ENCODE data around the gene SAMD10. TPM values are rescaled to one million over a fixed set of nuclear protein-coding genes. Genes with fewer than 3 reads are reported as not detected.

SAMD10 gene
- total RNA-seq, 1 donor from 2014 or later = 9.0 TPM

DNA sequence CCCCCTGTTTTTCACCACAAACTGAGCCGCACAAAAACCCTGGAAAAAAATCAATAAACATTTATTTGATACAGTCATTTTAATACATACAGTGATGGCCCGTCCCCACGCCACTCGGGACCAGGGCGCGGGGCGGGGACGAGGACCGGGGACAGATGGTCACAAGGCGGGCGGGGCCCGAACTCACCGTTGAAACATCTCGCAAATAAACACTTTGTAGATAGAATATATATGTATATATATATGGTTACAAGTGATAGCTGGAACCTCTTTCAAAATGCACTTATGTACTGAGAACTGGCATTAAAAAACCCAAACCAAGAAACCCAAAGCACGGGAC is 22.8 kb downstream of the SAMD10 start:
- Mint-ChIP-seq H3K36me3 (ENCODE audit: low read depth) (peaks cover 5% of the 10 kb centered on the region), H3K4me3 (peak overlapping the region; percentile 87), H3K27me3 (no peaks in the 10 kb centered on the region), H3K4me1 (peaks cover 45% of the 10 kb centered on the region), H3K9me3 (no peaks in the 10 kb centered on the region), H3K27ac (peak overlapping the region; percentile 85)
- ATAC-seq (ENCODE audit: low read depth) (peak; percentile 13), DNase-seq (no peak)
- ChIA-PET CTCF (interaction anchor here (0.7 to 1.3 kb wide), 7 partner anchors 15 to 419 kb away, joined by 3 to 6 read pairs (median 3); partner anchors contain the start of genes PTK6 and RTEL1), POLR2A (interaction anchor here (0.7 to 2.2 kb wide), 15 partner anchors 12 to 436 kb away, joined by 3 to 17 read pairs (median 7); partner anchors contain the start of genes ARFRP1, DNAJC5, GMEB2 and PPDPF)
- TF ChIP-seq, protein P1, sequence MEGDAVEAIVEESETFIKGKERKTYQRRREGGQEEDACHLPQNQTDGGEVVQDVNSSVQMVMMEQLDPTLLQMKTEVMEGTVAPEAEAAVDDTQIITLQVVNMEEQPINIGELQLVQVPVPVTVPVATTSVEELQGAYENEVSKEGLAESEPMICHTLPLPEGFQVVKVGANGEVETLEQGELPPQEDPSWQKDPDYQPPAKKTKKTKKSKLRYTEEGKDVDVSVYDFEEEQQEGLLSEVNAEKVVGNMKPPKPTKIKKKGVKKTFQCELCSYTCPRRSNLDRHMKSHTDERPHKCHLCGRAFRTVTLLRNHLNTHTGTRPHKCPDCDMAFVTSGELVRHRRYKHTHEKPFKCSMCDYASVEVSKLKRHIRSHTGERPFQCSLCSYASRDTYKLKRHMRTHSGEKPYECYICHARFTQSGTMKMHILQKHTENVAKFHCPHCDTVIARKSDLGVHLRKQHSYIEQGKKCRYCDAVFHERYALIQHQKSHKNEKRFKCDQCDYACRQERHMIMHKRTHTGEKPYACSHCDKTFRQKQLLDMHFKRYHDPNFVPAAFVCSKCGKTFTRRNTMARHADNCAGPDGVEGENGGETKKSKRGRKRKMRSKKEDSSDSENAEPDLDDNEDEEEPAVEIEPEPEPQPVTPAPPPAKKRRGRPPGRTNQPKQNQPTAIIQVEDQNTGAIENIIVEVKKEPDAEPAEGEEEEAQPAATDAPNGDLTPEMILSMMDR (IDR thresholded peaks at IDR 0.05) = no peak
- intact Hi-C loops (cut with micrococcal nuclease) = loop anchor here (1.0 to 5.0 kb wide), 11 partner anchors 13 to 436 kb away; partner anchors contain the start of genes ARFRP1, DNAJC5, FNDC11 and PPDPF

DNA sequence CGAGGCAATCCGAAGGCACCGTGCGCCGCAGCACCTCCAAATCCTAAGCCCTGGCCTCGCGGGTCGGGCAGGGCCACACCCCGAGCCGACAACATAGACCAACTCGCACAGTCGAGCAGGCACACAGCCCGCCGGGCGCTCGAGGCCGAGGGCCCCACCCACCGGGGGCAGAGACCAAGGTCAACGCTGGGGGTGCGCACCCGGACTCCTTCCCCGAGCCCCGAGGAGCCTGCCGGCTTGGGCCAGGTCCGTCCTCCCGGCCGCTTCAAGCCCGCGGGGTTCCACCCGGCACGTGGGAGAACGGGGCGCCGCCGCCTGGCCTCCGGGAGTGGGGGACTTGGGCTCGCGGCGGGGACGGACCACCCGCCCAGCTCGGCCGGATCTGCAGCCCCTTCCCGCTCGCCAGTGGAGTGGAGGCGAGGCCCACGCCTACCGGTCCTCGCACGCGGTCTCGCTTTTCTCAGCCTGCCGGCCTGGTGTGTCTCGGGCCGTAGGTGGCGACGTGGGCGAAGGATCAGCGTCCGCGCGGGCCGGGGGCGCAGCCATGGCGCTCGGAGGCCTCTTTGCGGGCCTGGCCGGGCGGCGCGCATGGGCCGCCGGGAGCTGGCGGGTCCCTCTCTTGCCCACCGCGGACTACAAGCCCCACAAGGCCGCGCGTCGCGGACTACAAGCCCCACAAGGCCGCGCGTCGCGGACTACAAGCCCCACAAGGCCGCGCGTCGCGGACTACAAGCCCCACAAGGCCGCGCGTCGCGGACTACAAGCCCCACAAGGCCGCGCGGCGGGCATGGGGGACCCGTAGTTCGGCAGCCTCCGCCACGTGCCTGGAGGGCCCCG is 23.4 kb downstream of the SAMD10 start, which contains the start of gene UCKL1:
UCKL1 (minus strand) TSS at position 590 of the 837 bp plus-strand sequence; CDS start at position 546, 44 bp downstream.
- peaks cover 49% of the 10 kb centered on the region for H3K4me1 Mint-ChIP-seq
- ATAC-seq (ENCODE audit: low read depth) (peak; percentile 78), DNase-seq (peak; percentile 87)
- TF ChIP-seq, protein P1 (IDR thresholded peaks at IDR 0.05) = no peak
- H3K9me3 Mint-ChIP-seq = no peaks in the 10 kb centered on the region
- CTCF ChIA-PET = interaction anchor here (0.7 to 1.3 kb wide), 7 partner anchors 16 to 418 kb away, joined by 3 to 6 read pairs (median 3); partner anchors contain the start of genes PTK6 and RTEL1
- peak within 1 kb of the TSS; percentile 87 for H3K4me3 Mint-ChIP-seq
- peak within 1 kb of the TSS; percentile 85 for H3K27ac Mint-ChIP-seq
- H3K36me3 Mint-ChIP-seq (ENCODE audit: low read depth) = peaks cover 2% of the 10 kb centered on the region
- intact Hi-C loops (cut with micrococcal nuclease) = loop anchor here (1.0 to 5.0 kb wide), 11 partner anchors 13 to 436 kb away; partner anchors contain the start of genes ARFRP1, DNAJC5, FNDC11 and PPDPF
- POLR2A ChIA-PET = interaction anchor here (0.5 to 2.2 kb wide), 17 partner anchors 12 to 435 kb away, joined by 3 to 17 read pairs (median 7); partner anchors contain the start of genes ARFRP1, DNAJC5, GMEB2 and PPDPF
- H3K27me3 Mint-ChIP-seq = no peaks in the 10 kb centered on the region

DNA sequence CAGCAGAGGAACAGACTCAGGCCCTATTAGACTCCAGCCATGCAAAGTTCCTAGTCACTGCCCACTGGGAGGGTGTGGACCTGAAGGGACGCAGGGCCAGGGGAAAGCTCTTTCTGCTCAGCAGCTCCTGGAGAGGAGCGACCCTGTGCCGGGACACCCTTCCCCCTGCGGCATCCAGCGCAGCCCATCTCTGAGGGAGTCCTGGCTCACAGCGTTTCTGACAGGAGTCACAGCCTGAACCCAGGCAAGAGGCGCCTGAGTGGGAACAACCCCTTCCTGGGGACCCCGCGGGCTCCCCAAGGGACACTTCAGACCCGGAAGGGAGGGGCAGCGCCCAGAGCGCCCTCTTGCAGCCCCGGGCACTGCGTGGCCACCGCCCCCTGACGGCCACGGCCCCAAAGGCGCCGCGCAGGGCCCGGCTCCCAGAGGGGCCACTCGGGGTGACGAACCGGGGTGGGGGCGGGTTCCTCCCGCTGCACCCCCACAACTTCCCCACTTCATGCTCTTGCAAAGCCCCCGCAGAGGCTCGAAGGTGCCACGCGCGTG is 24.1 kb downstream of the SAMD10 start:
- DNase-seq (no peak), ATAC-seq (ENCODE audit: low read depth) (peak; percentile 5)
- H3K9me3 Mint-ChIP-seq = no peaks in the 10 kb centered on the region
- no peaks in the 10 kb centered on the region for H3K27me3 Mint-ChIP-seq
- intact Hi-C loops (cut with micrococcal nuclease) = loop anchor here (5.0 kb wide), 2 partner anchors 313 to 403 kb away; partner anchors contain the start of gene FNDC11
- ChIA-PET CTCF (no interaction called here), POLR2A (interaction anchor here (0.6 to 2.2 kb wide), 9 partner anchors 24 to 429 kb away, joined by 3 to 12 read pairs (median 6); partner anchors contain the start of genes ARFRP1, PTK6, SAMD10 and ZGPAT)
- peak overlapping the region; percentile 73 for H3K27ac Mint-ChIP-seq
- peaks cover 55% of the 10 kb centered on the region for H3K4me1 Mint-ChIP-seq
- H3K36me3 Mint-ChIP-seq (ENCODE audit: low read depth) = peaks cover 2% of the 10 kb centered on the region
- TF ChIP-seq, protein P1 (IDR thresholded peaks at IDR 0.05) = no peak
- peak overlapping the region; percentile 85 for H3K4me3 Mint-ChIP-seq

DNA sequence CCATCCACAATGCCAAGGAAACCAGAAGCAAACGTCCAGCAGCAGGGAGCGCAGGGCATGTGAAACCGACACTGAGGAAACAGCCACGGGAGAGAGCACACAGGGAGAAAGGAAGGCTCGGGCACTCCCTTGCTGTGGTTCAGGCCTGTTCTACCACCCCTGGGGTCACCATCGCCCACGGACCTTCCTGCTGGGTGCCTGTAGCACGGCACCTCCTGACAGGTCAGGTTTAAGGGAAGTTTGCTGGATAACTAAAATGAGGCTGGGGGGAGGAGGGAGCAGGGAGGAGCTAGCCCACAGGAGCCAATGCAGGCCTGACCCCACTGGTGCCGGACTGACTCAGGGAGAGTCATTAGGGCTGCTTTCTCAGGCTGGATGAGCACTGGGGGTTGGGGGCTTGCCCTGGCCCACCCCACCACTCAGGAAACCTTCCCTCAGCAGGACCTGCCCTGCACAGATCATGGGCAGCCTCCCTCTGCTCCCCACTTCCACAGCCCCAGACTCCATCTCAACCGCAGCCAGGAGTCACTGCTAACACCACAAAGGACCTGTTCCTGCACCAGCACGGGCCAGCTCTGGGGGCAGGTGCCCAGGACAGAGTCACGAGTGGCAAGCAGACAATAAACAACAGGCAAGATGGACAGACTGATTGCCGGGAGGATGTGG is 25.5 kb downstream of the SAMD10 start:
- Mint-ChIP-seq H3K4me1 (peaks cover 68% of the 10 kb centered on the region), H3K9me3 (no peaks in the 10 kb centered on the region), H3K4me3 (peak overlapping the region; percentile 29), H3K27ac (peak overlapping the region; percentile 69), H3K27me3 (no peaks in the 10 kb centered on the region), H3K36me3 (ENCODE audit: low read depth) (no peaks in the 10 kb centered on the region)
- TF ChIP-seq, protein P1 (IDR thresholded peaks at IDR 0.05) = no peak
- POLR2A ChIA-PET = interaction anchor here (1.4 kb wide), 1 partner anchor 26 kb away, joined by 4 read pairs; no protein-coding TSS in a partner anchor
- CTCF ChIA-PET = no interaction called here
- ATAC-seq (ENCODE audit: low read depth) (no peak), DNase-seq (no peak)
- intact Hi-C loops (cut with micrococcal nuclease) = no loop called here

Measured in activated B cell treated with CpG ODN at 0.5 μM for 24 hours (primary cell).